AG10803 (cell line): ENCODE results near the gene NSD1.

Source experiments
- DNase-seq: peaks from one replicate; pipeline ENCODE4 v3.0.0; 2010; ENCODE audit warnings: low read depth
- H3K4me3 ChIP-seq: 2 replicates; pipeline ENCODE4 v1.5.1; 2011; ENCODE audit warnings: mild to moderate bottlenecking, low read length, control low read depth
- TF ChIP-seq, protein P1 (sequence below): conservative IDR thresholded peaks from 2 replicates; pipeline ENCODE4 v1.5.1; 2011; ENCODE audit warnings: mild to moderate bottlenecking, low read length, control low read depth, inconsistent platforms

NSD1 gene

DNA sequence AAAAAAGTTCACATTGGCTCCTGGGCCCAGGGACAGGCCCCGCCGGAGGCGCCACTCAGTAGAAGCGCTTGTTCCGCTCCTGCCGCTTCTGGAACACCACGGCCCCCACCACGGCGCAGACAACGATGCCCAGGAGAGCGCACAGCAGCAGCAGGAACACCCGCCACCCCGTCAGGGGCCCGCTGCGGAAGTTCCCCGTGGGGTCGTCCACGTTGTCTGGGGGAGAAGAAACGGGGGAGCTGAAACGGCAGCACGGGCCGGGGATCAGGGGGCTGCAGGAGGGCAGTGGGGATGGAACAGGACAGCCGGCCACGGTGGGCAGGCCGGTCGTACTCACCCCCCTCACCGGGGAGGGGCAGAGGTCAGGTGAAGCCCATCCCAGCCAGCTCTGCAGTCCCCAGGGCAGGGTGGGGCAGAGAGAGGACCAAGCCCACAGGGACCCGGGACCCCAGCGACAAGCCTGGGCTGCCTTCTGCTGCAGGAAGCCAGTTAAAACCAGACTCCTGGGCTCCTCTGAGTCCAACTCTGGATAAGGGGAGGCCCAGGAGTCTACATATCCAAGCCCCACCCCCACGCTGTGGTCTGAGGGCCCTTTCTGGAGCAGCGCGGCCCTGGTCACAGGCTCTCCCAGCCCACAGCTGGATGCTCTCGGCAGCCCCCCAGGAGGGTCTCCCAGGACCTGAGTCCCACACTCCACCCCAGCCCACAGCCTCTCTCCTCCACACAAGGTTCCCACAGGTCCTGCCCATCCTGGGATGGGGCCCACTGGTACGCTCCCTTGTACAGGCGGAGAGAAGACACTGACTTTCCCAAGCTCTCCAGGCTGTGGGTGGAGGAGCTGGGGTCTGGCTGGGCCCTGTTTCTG lies 198.7 kb downstream of the NSD1 start:
- TF ChIP-seq, protein P1, sequence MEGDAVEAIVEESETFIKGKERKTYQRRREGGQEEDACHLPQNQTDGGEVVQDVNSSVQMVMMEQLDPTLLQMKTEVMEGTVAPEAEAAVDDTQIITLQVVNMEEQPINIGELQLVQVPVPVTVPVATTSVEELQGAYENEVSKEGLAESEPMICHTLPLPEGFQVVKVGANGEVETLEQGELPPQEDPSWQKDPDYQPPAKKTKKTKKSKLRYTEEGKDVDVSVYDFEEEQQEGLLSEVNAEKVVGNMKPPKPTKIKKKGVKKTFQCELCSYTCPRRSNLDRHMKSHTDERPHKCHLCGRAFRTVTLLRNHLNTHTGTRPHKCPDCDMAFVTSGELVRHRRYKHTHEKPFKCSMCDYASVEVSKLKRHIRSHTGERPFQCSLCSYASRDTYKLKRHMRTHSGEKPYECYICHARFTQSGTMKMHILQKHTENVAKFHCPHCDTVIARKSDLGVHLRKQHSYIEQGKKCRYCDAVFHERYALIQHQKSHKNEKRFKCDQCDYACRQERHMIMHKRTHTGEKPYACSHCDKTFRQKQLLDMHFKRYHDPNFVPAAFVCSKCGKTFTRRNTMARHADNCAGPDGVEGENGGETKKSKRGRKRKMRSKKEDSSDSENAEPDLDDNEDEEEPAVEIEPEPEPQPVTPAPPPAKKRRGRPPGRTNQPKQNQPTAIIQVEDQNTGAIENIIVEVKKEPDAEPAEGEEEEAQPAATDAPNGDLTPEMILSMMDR = no peak
- DNase-seq = no peak
- H3K4me3 ChIP-seq = no peak overlapping the region

DNA sequence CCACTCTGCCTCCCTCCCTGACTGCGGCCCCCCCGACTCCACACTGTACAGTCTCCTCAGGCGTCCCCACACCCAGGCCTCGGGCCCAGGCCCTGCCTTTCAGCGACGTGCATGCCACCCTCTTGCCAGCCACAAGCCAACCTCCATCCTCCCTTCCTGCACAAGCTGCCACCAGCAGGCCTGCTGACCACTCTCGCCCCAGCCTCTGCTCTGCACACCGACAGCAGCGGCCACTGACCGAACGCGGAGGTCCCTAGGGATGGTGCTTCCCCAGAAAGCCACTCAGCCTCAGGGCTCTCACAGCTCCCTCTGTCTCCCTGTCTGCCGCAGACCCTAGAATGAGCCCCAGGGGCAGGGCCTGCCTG lies 199.3 kb downstream of the NSD1 start:
- TF ChIP-seq, protein P1 = no peak
- no peak overlapping the region for H3K4me3 ChIP-seq
- DNase-seq = no peak

DNA sequence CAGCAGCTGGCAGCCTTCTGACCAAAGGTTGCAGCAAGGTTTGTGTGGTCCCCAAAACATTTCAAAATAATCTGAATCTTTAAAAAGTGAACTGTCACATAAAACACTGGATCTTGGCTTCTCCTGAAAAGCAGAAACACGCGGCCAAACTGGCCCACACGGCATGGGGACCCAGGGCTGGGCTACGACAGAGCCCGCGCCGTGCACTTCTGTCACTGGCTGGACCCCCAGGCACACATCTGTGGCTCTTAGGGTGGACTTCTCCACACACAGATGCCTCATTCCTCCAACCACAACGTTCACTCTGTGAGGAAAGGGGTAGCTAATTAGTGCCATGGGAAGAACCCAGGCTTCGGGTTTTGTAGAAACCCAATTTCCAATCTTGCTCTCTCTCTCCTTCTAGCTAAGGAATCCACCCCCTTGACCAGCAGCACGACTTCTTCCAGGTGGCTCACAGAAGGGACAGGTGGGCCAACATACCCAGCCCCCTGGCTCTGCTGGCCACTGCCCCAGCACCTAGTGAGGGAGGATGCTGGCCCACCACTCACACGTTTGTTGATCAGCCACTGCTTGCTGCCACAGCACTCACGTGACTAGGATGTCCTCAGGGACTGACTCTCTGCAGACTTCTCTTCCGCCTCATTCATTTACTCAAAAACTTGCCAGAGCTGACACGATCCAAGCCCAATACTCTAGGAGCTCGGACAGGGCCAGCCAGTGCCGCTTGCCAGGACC lies 200.0 kb downstream of the NSD1 start:
- DNase-seq = no peak
- TF ChIP-seq, protein P1 = no peak
- no peak overlapping the region for H3K4me3 ChIP-seq

DNA sequence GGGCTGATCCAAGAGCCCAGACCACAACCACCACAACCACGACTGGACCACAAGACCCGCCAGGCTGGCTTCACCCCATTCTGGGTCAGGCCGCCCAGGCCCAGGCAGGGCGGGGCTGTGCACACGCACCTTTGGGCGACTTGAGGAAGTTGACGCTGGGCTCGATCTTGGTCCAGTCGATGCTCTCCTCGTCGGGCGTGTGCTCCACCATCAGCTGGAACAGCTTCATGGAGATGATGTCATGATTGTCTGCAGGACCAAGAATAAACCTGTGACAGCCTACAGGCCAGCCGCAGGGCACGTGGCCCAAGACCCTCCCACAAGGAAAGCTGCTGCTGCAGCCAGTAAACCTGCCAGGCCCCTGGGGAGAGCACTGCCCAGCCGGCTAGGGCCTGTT lies 200.6 kb downstream of the NSD1 start:
- TF ChIP-seq, protein P1 = no peak
- DNase-seq = no peak
- no peak overlapping the region for H3K4me3 ChIP-seq

DNA sequence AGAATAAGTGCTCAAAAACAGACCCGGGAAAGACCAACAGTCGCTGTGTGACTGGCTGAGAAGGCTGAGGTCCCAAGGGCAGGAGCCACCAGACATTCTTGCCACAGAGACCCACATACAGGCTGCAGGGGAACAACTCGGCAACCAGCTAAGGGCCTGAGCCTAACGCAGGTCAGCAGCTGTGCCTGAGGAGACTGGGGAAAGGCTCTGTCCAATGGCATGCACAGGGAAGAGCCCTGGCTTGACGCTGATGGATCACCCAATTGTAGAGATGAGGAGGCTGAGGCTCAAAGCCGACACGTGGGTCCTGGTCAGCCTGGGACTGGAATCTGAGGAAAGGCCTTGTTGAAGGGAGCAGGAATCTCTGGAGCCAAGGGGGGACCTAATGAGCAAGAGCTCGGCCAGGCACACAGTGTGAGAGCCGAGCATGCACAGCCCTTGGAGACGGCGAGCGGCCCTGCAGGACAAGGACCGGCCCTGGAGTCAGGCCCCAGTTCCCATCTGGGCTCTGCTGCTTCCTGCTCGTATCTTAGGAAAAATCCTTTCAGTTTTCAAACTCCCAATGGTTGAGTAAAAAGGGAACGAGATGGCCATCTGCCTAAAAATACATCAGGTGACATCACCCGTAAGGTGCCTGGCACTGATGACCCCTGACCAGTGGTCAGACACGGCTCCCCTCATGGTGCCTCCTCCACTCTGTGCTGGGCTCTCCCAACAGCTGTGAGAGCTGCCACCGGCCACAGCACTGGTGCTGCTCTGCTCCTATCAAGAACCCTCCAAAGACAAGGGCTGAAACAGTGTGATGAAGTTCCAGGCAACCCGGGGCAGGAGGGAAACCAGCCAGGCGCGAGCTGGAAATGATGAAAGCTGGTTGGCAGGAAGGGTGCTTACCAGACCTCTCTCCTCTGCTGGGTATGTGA lies 201.5 kb downstream of the NSD1 start:
- no peak overlapping the region for H3K4me3 ChIP-seq
- no peak for DNase-seq
- TF ChIP-seq, protein P1 = no peak

DNA sequence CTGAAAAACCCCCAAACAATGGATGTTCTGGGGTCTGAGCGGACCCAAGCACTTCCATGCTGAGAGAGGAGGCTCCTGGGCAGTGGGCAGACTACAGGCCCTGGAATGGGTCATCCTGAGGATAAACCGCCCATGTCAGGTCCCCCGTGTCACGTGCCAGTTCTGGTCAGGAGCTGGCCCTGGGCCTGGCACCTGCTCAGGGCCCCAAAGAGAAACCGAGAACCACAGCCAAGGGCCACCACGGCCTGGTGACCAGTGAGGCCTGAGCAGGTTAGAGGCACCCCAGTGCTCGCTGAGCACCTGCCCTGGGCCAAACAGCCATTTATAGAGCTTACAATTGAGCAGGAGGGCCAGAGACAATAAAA lies 202.1 kb downstream of the NSD1 start:
- no peak overlapping the region for H3K4me3 ChIP-seq
- TF ChIP-seq, protein P1 = no peak
- no peak for DNase-seq
